ENCODE results near the gene SLC25A25. TPM values are rescaled to one million over a fixed set of nuclear protein-coding genes. Genes with fewer than 3 reads are reported as not detected.
A peak's percentile ranks its signal among the peaks of the same experiment; 100 is the strongest.
"Not testable (repeated sequence)": the region's sequence is repeated elsewhere in the genome, so short reads cannot be mapped to it uniquely, and the experiment has no call there.

Gene SLC25A25
- 10 to 100 TPM; 21.9 to 42.0 (median 30.8) TPM for total RNA-seq

DNA sequence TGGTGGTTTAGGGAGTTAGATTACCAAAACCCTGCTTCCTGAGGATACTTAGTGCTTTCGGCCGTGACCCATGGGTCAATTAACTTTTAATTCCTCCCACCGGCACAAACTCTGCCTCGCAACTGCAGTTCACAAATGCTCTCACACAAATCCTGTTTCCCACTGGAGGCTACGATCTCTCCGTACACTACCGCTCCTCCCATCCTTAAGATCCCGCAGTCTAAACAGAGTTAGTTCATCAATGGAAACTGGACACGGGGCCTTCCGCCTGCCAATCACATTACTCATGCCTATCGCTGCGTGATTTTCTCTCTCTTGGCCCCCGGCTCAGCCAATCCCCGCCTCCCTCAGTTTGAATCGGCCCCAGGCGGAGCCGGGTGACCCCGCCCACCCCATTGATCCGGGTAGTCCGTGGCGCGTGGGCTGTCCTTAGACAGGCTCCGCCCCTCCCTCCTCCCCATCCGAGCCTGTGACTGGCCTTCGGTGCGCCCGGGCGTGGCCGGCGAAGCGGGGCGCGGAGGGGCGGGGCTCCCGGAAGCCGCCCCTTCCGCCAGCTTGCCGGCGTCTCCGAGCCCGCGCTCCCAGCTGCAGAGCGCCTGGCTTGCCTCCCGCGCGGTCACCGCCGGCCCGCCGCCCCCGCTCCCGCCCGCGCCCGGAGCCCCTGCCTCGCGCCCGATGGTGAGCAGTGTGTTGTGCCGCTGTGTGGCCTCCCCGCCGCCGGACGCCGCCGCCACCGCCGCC is at the start of gene SLC25A25:
Gene SLC25A25 (plus strand): TSS at position 588 of the 741 bp plus-strand sequence. CDS start 88 bp downstream, at position 676.
- peak within 1 kb of the TSS; percentile 97 to 100 (median 100) for H3K27ac ChIP-seq
- TF ChIP-seq, protein P1, sequence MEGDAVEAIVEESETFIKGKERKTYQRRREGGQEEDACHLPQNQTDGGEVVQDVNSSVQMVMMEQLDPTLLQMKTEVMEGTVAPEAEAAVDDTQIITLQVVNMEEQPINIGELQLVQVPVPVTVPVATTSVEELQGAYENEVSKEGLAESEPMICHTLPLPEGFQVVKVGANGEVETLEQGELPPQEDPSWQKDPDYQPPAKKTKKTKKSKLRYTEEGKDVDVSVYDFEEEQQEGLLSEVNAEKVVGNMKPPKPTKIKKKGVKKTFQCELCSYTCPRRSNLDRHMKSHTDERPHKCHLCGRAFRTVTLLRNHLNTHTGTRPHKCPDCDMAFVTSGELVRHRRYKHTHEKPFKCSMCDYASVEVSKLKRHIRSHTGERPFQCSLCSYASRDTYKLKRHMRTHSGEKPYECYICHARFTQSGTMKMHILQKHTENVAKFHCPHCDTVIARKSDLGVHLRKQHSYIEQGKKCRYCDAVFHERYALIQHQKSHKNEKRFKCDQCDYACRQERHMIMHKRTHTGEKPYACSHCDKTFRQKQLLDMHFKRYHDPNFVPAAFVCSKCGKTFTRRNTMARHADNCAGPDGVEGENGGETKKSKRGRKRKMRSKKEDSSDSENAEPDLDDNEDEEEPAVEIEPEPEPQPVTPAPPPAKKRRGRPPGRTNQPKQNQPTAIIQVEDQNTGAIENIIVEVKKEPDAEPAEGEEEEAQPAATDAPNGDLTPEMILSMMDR (IDR thresholded peaks at IDR 0.05), result no peak
- peak; percentile 91 to 98 for TF ChIP-seq POLR2A (IDR thresholded peaks at IDR 0.05)
- intact Hi-C loops (cut with DNase I), result no loop called here
- no peaks in the 10 kb centered on the region for H3K27me3 ChIP-seq
- peaks cover 47 to 60% of the 10 kb centered on the region in 2 donors for H3K4me1 ChIP-seq
- no peaks in the 10 kb centered on the region for H3K9me3 ChIP-seq
- peak within 1 kb of the TSS; percentile 87 to 99 (median 97) for H3K4me3 ChIP-seq (replicated peaks in 1 of 3)
- DNase-seq, result peak; percentile 100
- 0 to 1% methylated on average over 20 to 26 of the region's 67 CpGs for WGBS, 2 donors
- H3K36me3 ChIP-seq, result no peaks in the 10 kb centered on the region

GRCh38 chr9:128020692-128021091 is 47.3 kb upstream of the SLC25A25 start:
- Histone ChIP-seq H3K27ac (no peak overlapping the region), H3K4me1 (no peaks in the 10 kb centered on the region), H3K9me3 (no peaks in the 10 kb centered on the region), H3K36me3 (no peaks in the 10 kb centered on the region), H3K4me3 (replicated peaks in 1 of 3) (no peak overlapping the region), H3K27me3 (no peaks in the 10 kb centered on the region)
- 92 to 95% methylated on average over 4 of the region's 4 CpGs for WGBS, 2 donors
- TF ChIP-seq, protein P1 (IDR thresholded peaks at IDR 0.05), result no peak
- TF ChIP-seq POLR2A (IDR thresholded peaks at IDR 0.05), result no peak
- intact Hi-C loops (cut with DNase I), result no loop called here
- no peak for DNase-seq

DNA sequence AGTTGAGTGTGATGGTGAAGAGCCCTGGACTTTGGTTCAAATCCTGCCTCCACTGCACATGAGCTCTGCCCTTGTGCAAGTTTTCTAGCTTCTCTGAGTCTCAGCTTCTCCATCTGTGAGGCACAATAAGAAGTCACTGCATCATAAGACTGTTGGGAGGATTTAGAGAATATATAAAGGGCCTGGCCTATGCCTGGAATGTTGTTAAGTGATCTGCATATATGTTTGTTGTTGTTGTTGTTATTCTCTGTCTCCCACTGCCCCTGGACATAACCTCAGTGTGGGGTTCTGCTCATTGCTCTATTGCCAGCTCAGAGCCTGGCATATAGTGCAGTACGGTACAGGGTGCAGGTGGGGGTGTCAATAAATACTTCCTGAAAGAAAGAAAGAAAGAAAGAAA is 46.9 kb upstream of the SLC25A25 start:
- H3K9me3 ChIP-seq, result no peaks in the 10 kb centered on the region
- no peaks in the 10 kb centered on the region for H3K27me3 ChIP-seq
- intact Hi-C loops (cut with DNase I), result no loop called here
- H3K27ac ChIP-seq, result no peak overlapping the region
- H3K4me1 ChIP-seq, result no peaks in the 10 kb centered on the region
- no peaks in the 10 kb centered on the region for H3K36me3 ChIP-seq
- DNase-seq, result no peak
- H3K4me3 ChIP-seq (replicated peaks in 1 of 3), result no peak overlapping the region
- TF ChIP-seq POLR2A (IDR thresholded peaks at IDR 0.05), result no peak
- TF ChIP-seq, protein P1 (IDR thresholded peaks at IDR 0.05), result no peak
- 97% methylated on average over 1 of the region's 1 CpG for WGBS, 2 donors

GRCh38 chr9:128022886-128023285 is 45.1 kb upstream of the SLC25A25 start:
- TF ChIP-seq, protein P1 (IDR thresholded peaks at IDR 0.05), result no peak
- TF ChIP-seq POLR2A (IDR thresholded peaks at IDR 0.05), result no peak
- Histone ChIP-seq H3K4me1 (no peaks in the 10 kb centered on the region), H3K4me3 (replicated peaks in 1 of 3) (no peak overlapping the region), H3K27ac (no peak overlapping the region), H3K9me3 (no peaks in the 10 kb centered on the region), H3K36me3 (no peaks in the 10 kb centered on the region), H3K27me3 (no peaks in the 10 kb centered on the region)
- intact Hi-C loops (cut with DNase I), result no loop called here
- no peak for DNase-seq
- WGBS, 2 donors, result 70 to 88% methylated on average over 2 of the region's 2 CpGs

DNA sequence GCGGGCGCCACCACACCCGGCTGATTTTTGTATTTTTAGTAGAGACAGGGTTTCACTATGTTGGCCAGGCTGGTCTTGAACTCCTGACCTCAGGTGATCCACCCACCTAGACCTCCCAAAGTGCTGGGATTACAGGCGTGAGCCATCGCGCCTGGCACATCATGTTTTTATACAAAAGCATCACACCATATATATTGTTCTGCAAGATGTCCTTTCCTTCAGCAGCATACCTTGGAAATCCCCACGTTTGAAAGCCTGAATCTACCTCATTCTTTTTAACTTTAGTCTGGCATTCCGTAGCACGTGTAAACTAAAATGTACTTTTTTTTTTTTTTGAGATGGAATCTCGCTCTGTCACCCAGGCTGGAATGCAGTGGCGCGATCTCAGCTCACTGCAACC is 44.4 kb upstream of the SLC25A25 start:
- DNase-seq; H3K4me1 ChIP-seq; intact Hi-C loops (cut with DNase I); H3K4me3 ChIP-seq (replicated peaks in 1 of 3); H3K36me3 ChIP-seq; H3K9me3 ChIP-seq; H3K27me3 ChIP-seq; H3K27ac ChIP-seq: not testable (repeated sequence)
- 81 to 83% methylated on average over 12 of the region's 12 CpGs for WGBS, 2 donors
